Caco-2 (cell line): ENCODE results near the gene HOXA11. TPM values are rescaled to one million over a fixed set of nuclear protein-coding genes. Genes with fewer than 3 reads are reported as not detected.

Experiments
- BruUV-seq: library from RNA; stranded (reverse); fragments of 400-500 nt; replicated peaks from 2 replicates; lab custom pipeline; 2021; lab: Mats Ljungman, UMichigan
- CTCF ChIA-PET: fragments of 300-600 bp; sonication (Branson Sonifier 250); formaldehyde crosslinking; loops from one replicate; lab custom pipeline; 2022; ENCODE audit warnings: antibody characterized with exemption; lab: Charles Lee
- POLR2A ChIA-PET: fragments of 300-600 bp; sonication (Branson Sonifier 250); formaldehyde crosslinking; loops from one replicate; lab custom pipeline; 2022; ENCODE audit warnings: antibody characterized with exemption; lab: Charles Lee
- DNase-seq, 2 experiments: peaks; one replicate each; pipeline versions ENCODE4 v3.0.0 to v3.0.0-alpha.2; 2020 to 2022
- H3K27me3 ChIP-seq: replicated peaks from 2 replicates; pipeline ENCODE4 v1.6.0; 2011; ENCODE audit warnings: low read length; ENCODE audit not compliant: control insufficient read depth, insufficient read depth
- H3K36me3 ChIP-seq: 2 replicates; pipeline ENCODE4 v1.5.1; 2011; ENCODE audit warnings: low read length; ENCODE audit not compliant: control insufficient read depth, insufficient read depth
- H3K4me1 ChIP-seq: fragments of 250-450 bp; sonication (Bioruptor Pico); 2 replicates; pipeline ENCODE4 v1.5.1; 2020; ENCODE audit warnings: mild to moderate bottlenecking
- H3K4me3 ChIP-seq: 2 replicates; pipeline ENCODE4 v1.5.1; 2011; ENCODE audit warnings: low read depth, mild to moderate bottlenecking, control low read depth, low read length
- H3K9me3 ChIP-seq: fragments of 250-450 bp; sonication (Bioruptor Pico); 2 replicates; pipeline ENCODE4 v1.5.1; 2020; ENCODE audit warnings: mild to moderate bottlenecking, moderate library complexity
- H3K27ac Mint-ChIP-seq: one replicate; pipeline ENCODE4 v1.8.0; 2022; ENCODE audit warnings: mixed read lengths; ENCODE audit not compliant: unreplicated experiment
- H3K27me3 Mint-ChIP-seq: one replicate; pipeline ENCODE4 v1.8.0; 2022; ENCODE audit warnings: mixed read lengths; ENCODE audit not compliant: insufficient read depth, unreplicated experiment
- H3K36me3 Mint-ChIP-seq: one replicate; pipeline ENCODE4 v1.8.0; 2022; ENCODE audit warnings: mild to moderate bottlenecking, mixed read lengths; ENCODE audit not compliant: insufficient read depth, unreplicated experiment
- H3K4me1 Mint-ChIP-seq: one replicate; pipeline ENCODE4 v1.8.0; 2022; ENCODE audit warnings: low read depth, mixed read lengths; ENCODE audit not compliant: unreplicated experiment
- H3K4me3 Mint-ChIP-seq: one replicate; pipeline ENCODE4 v1.8.0; 2022; ENCODE audit warnings: mild to moderate bottlenecking, moderate library complexity, mixed read lengths; ENCODE audit not compliant: unreplicated experiment
- H3K9me3 Mint-ChIP-seq: one replicate; pipeline ENCODE4 v1.8.0; 2022; ENCODE audit warnings: mixed read lengths; ENCODE audit not compliant: unreplicated experiment
- intact Hi-C: fragments of 100-400 bp; cut with micrococcal nuclease; formaldehyde crosslinking; loops from one replicate; pipeline ENCODE4 v1.10.0; 2022; ENCODE audit not compliant: unreplicated experiment
- total RNA-seq: library from RNA; stranded (reverse); gene quantifications from 2 replicates; pipeline ENCODE4 v1.2.3, GENCODE V29; 2022
- TF ChIP-seq, protein P1 (sequence below), 2 experiments: fragments of 200-600 bp in 1 of 2; IDR thresholded peaks; 1 replicate in 1 of 2; 2 replicates in 1 of 2; pipeline versions ENCODE4 v1.5.1 to v1.8.0; 2011 to 2022; ENCODE audit warnings: antibody characterized with exemption in 1 of 2, control low read depth in 1 of 2, inconsistent platforms in 1 of 2, low read depth in 1 of 2, low read length in 1 of 2, mild to moderate bottlenecking in 1 of 2, moderate library complexity in 1 of 2; ENCODE audit not compliant: insufficient read depth in 1 of 2, severe bottlenecking in 1 of 2, unreplicated experiment in 1 of 2

The HOXA11 gene
- total RNA-seq, 1 experiment from 2014 or later = 0.73 TPM

GRCh38 chr7:27143023-27143949, 41.7 kb downstream of the HOXA11 start, which contains the start of gene HOXA5:
Gene HOXA5 (minus strand): TSS chr7:27143681. CDS start chr7:27143607, 74 bp downstream.
- no TSS peak for BruUV-seq
- Mint-ChIP-seq H3K9me3 (no peaks in the 10 kb centered on the region), H3K4me3 (peak within 1 kb of the TSS; percentile 78), H3K27me3 (no peaks in the 10 kb centered on the region), H3K27ac (peak within 1 kb of the TSS; percentile 13), H3K4me1 (no peaks in the 10 kb centered on the region), H3K36me3 (peaks cover 11% of the 10 kb centered on the region)
- Histone ChIP-seq H3K27me3 (no peaks in the 10 kb centered on the region), H3K9me3 (no peaks in the 10 kb centered on the region), H3K4me1 (peaks cover 9% of the 10 kb centered on the region), H3K4me3 (peak within 1 kb of the TSS; percentile 57), H3K36me3 (no peaks in the 10 kb centered on the region; the same call in 1 of the 2 replicates)
- intact Hi-C loops = no loop called here
- TF ChIP-seq, protein P1, sequence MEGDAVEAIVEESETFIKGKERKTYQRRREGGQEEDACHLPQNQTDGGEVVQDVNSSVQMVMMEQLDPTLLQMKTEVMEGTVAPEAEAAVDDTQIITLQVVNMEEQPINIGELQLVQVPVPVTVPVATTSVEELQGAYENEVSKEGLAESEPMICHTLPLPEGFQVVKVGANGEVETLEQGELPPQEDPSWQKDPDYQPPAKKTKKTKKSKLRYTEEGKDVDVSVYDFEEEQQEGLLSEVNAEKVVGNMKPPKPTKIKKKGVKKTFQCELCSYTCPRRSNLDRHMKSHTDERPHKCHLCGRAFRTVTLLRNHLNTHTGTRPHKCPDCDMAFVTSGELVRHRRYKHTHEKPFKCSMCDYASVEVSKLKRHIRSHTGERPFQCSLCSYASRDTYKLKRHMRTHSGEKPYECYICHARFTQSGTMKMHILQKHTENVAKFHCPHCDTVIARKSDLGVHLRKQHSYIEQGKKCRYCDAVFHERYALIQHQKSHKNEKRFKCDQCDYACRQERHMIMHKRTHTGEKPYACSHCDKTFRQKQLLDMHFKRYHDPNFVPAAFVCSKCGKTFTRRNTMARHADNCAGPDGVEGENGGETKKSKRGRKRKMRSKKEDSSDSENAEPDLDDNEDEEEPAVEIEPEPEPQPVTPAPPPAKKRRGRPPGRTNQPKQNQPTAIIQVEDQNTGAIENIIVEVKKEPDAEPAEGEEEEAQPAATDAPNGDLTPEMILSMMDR (IDR thresholded peaks at IDR 0.05; ENCODE audit: insufficient read depth in 1 of 2, low read depth in 1 of 2, low read length in 1 of 2, severe bottlenecking in 1 of 2, unreplicated experiment in 1 of 2) = peak; percentile 60 to 68
- ChIA-PET POLR2A (interaction anchor here (0.6 to 1.1 kb wide), 2 partner anchors 21 to 281 kb away, joined by 3 to 5 read pairs; no protein-coding TSS in a partner anchor), CTCF (interaction anchor here (0.6 to 1.5 kb wide), 7 partner anchors 28 to 774 kb away, joined by 3 to 4 read pairs (median 3); partner anchors contain the start of gene SKAP2)
- peak; percentile 79 to 81 for DNase-seq

- Mint-ChIP-seq H3K27ac (peak overlapping the region; percentile 13), H3K4me1 (no peaks in the 10 kb centered on the region), H3K4me3 (peak overlapping the region; percentile 78), H3K27me3 (no peaks in the 10 kb centered on the region), H3K9me3 (no peaks in the 10 kb centered on the region), H3K36me3 (peaks cover 11% of the 10 kb centered on the region)
- Histone ChIP-seq H3K36me3 (no peaks in the 10 kb centered on the region; the same call in 1 of the 2 replicates), H3K9me3 (no peaks in the 10 kb centered on the region), H3K4me3 (peak overlapping the region; percentile 57), H3K27me3 (no peaks in the 10 kb centered on the region), H3K4me1 (0 out of 2 replicates have a peak, but pooled peaks cover 6% of the 10 kb centered on the region)
- CTCF ChIA-PET = interaction anchor here (0.6 to 1.5 kb wide), 3 partner anchors 105 to 289 kb away, joined by 3 to 4 read pairs (median 4); partner anchors contain the start of gene SKAP2
- POLR2A ChIA-PET = interaction anchor here (1.1 kb wide), 1 partner anchor 21 kb away, joined by 3 read pairs; no protein-coding TSS in a partner anchor
- TF ChIP-seq, protein P1 (IDR thresholded peaks at IDR 0.05; ENCODE audit: insufficient read depth in 1 of 2, low read depth in 1 of 2, low read length in 1 of 2, severe bottlenecking in 1 of 2, unreplicated experiment in 1 of 2) = no peak
- DNase-seq = peak in 1 of 2 experiments; percentile 7
- intact Hi-C loops = no loop called here
- BruUV-seq = no TSS peak
These were observed 42.4 kb downstream of the HOXA11 start for GRCh38 chr7:27142580-27143022.
